ENCODE measurements around the gene ACTA2.

The ACTA2 gene

DNA sequence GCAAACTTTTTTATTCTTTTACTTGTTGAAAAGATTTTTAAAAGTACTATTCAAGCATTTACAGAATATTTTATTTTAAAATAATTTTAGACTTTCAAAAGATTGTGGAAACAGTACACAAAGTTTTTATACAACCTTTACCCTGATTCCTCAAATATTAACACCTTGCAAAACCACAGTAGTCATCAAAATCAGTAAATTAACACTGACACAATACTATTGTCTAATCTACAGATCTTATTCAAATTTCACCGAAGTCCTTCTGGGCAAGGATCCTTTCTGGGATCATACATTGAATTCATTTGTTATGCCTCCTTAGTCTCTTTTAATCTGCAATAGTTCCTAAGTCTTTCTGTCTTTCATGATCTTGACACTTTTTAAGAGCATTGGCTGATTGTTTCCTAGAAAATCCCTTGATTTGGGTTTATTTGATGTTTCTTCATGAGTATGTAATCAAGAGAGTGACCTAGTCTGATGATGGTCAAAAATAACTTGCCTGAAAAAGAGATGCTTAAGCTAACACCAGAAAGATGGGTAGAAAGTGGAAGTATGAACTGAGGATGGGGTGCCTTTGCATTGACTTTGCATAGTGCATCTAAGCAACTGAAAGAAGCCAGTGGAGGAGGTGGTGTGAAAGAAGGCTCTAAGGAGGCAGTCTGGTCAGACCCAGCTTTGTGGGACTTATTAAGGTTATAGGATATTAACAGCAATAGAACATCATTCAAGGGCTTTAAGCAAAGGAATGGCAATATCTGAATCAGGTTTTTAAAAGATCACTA is 62.8 kb downstream of the ACTA2 start:
- no peak overlapping the region for H3K27ac ChIP-seq
- TF ChIP-seq ZFX (IDR thresholded peaks at IDR 0.05; ENCODE audit: borderline replicate concordance): no peak
- TF ChIP-seq, protein P1, sequence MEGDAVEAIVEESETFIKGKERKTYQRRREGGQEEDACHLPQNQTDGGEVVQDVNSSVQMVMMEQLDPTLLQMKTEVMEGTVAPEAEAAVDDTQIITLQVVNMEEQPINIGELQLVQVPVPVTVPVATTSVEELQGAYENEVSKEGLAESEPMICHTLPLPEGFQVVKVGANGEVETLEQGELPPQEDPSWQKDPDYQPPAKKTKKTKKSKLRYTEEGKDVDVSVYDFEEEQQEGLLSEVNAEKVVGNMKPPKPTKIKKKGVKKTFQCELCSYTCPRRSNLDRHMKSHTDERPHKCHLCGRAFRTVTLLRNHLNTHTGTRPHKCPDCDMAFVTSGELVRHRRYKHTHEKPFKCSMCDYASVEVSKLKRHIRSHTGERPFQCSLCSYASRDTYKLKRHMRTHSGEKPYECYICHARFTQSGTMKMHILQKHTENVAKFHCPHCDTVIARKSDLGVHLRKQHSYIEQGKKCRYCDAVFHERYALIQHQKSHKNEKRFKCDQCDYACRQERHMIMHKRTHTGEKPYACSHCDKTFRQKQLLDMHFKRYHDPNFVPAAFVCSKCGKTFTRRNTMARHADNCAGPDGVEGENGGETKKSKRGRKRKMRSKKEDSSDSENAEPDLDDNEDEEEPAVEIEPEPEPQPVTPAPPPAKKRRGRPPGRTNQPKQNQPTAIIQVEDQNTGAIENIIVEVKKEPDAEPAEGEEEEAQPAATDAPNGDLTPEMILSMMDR (IDR thresholded peaks at IDR 0.05): no peak

DNA sequence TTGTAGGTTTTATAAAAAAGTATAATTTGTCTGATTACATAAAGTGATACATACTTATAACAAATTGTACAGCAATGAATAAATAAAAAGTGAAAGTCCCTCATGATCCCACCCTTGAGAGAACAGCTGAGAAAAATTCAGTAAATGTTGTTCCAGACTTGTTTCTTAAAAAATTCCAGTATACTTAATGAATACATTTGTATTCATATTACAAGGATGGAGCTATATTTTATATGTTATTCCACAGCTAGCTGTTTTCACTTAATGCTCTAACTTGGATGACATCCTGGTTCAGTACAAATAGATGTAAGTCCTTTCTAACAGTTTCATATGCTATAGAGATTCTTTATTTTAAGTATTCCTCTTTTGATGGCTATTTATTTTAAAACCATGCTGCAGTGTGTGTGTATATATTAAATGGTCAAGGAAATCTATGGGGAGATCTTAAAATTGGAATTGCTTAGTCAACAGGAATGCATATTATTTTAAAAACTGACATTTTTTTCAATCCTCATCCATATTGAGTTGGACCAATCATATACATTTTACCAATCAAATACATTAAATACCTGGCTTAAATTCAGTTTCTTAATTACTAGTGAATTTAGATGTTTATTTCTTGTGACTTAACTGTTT is 63.6 kb downstream of the ACTA2 start:
- no peak overlapping the region for H3K27ac ChIP-seq
- no peak for TF ChIP-seq ZFX (IDR thresholded peaks at IDR 0.05; ENCODE audit: borderline replicate concordance)
- TF ChIP-seq, protein P1 (IDR thresholded peaks at IDR 0.05): no peak

DNA sequence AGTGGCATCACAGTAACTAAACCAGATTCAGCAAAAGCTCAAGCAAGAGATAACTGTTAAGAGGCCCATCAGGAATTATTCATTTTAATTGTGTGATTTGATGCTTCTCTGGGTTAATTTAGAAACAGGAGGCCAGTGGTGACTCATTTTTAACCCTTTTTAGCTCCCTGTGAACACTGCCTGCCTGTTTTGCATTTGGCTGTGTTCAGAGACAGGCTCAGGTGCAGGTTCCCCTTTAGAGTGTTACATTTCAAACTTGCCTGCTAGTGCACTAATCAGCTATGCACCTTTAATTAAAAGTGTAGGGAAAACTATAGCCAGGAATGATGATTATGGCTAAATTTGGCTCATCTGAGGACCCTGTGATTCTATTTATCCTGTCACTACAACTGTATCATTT is 66.0 kb downstream of the ACTA2 start:
- H3K27ac ChIP-seq: no peak overlapping the region
- TF ChIP-seq ZFX (IDR thresholded peaks at IDR 0.05; ENCODE audit: borderline replicate concordance): no peak
- TF ChIP-seq, protein P1 (IDR thresholded peaks at IDR 0.05): no peak
